Activated CD8-positive, alpha-beta memory T cell treated with anti-CD3 and anti-CD28 coated beads, Interleukin-2, amount 50 U/mL, for 1 hour (primary cell): ENCODE measurements around the gene FAM3B.

ENCODE experiments used
- DNase-seq: peaks from one replicate; pipeline ENCODE4 v3.0.0-alpha.2; 2020; ENCODE audit errors: extremely low read depth

The FAM3B gene

DNA sequence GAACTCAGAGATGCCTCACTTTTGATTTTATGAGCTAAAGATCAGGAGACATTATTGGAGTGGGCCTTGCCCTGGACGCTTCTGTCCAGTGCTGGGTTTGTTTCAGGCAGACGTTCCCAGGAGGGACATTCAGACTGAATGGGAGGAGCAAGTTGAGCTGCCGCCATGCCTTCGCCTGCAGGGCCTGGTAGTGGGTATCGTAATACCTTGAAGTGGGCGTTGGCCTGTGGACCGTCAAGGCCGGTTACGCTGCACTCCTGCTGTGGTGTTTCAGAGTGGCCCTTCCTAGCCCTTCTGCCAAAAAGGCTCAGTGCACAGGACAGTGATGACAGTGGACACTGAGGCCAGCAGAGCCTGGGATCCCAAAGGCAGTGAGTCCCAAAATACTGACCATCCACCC lies 1.6 kb downstream of the FAM3B start:
- DNase-seq = no peak

- DNase-seq = no peak
These were observed 2.7 kb downstream of the FAM3B start for GRCh38 chr21:41319273-41319672.

DNA sequence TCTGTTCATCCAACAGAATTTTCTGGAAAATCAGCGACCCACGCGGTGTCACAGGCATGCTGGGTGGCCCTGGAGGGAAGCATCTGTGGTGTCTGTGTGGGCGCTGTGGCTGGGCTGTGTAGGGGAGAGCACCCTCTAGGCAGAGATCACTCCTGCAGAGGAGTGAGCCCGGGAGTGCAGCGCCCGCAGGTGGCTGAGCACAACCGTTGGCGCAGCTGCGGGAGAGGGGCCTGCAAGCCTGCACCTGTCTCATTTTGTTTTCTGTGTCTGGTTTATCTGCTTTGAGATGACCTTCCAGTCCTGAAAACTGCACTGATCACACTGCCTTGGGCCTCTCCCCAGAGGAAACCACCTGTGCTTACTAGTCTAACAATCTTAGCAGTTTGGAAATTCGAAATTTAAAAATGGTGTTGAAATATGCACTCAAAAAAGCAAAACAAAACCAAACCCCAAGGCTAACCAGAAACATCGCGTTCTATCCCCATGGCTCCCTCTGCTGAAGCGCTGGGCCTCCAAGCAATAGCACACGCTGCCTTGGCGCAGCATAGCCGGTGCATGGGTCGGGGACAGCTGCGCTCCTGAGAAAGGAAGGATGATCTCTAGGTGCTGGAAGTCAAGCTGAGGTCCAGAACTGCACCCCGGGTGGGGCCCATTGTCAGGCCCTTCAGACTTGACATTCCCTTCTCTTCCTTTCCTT lies 4.8 kb downstream of the FAM3B start:
- no peak for DNase-seq

DNA sequence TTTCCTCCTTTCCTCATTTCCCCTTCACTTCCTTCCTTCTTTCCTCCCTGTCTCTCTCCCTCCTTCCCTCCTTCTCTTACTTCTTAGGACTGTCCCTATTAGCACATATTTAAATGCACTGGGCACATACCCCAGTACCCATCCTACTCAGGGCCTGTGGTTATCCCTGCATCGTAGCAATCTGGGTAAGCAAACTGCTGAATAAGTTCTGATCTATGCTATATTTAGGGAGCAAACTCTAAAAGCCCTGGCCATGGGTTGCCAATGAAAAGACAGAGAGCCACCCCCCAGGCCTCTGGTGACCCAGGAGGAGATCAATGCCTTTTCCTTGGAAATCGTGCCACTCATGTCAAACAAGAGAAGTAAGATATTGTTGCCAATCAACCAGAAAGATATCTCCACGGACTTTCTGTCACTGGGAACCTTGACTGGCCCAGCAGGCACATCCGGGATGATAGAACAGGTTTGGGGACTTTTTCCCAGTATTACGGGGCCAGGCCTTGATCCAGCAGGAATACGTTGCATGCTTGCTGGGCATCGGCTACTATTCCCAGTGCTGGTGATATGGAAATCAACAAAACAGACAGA lies 5.4 kb downstream of the FAM3B start:
- DNase-seq = no peak

DNA sequence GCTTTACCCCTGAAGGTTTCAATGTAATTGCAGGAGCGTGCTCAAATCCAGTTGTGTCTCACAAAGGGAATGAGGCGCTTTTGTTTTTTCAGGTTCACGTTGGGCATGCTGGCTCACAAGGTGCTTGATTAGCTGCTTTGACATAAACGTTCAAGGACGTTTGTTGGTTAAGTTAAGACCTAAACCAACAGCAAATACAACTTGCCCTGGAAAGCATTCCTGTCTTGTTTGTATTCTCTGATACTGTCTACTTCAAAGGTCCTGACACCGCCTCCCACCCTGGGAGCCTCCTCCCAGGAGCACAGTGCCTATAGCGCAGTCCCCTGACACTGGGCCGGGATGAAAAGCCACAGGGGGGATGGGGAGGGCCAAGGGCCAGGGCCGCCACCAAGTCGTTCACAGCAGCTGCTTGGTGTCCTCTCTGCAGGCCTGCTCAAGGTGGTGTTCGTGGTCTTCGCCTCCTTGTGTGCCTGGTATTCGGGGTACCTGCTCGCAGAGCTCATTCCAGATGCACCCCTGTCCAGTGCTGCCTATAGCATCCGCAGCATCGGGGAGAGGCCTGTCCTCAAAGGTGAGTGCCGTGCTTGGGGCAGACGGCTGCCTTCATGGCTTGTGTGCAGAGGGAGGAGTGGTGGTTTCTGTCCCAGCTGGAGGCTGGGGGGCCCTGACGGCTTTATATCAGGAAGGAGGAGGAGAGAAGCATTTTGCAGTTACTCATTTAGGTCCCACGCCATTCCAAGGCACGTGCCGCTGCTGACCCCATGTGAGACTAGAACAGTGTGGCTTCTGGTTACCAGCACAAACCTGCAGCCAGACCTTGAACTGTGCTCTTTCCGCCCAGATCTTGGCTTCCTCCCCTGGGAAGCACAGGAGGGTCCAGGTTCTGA lies 6.1 kb downstream of the FAM3B start:
- no peak for DNase-seq

GRCh38 chr21:41325138-41325912 lies 8.7 kb downstream of the FAM3B start:
- no peak for DNase-seq

DNA sequence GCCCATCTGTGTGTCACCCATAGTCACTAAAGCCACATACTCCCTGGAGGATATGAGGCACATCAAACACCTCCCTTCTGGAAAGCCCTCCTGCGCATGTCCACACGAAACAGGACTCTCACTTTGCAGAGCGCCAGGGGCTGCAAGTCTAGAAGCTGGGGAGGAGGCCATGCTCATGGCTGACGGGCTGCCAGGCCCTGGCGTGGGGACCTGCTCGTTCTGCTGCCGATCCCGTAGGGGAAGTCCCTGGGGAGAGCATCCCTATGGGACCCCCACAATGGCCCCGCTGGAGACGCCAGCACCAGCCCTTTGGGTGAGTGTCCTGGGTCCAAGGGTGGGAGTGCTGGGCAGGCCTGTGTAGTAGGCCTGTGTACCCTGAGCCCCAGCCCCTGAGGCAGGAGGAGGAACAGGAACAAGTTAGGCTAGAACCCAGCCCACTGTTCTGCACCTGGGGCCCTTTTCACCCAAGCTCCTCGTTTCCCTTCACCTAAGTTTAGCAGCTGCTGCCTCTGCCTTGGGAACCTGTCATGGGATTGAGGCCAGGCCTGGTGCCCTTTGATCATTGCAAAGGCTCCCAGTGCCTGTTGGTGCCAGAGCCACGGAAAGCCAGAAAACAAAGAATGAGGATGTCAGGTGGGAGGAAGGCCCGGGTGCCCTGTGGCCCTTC lies 9.9 kb downstream of the FAM3B start:
- no peak for DNase-seq

GRCh38 chr21:41327753-41328152 lies 11.2 kb downstream of the FAM3B start:
- no peak for DNase-seq

- DNase-seq = no peak
These were observed 12.3 kb downstream of the FAM3B start for GRCh38 chr21:41328660-41329607.

GRCh38 chr21:41333752-41334151 lies 17.2 kb downstream of the FAM3B start:
- DNase-seq = no peak

- DNase-seq = no peak
These were observed 20.9 kb downstream of the FAM3B start for GRCh38 chr21:41337515-41337914.

GRCh38 chr21:41338455-41338854 lies 21.9 kb downstream of the FAM3B start:
- no peak for DNase-seq

DNA sequence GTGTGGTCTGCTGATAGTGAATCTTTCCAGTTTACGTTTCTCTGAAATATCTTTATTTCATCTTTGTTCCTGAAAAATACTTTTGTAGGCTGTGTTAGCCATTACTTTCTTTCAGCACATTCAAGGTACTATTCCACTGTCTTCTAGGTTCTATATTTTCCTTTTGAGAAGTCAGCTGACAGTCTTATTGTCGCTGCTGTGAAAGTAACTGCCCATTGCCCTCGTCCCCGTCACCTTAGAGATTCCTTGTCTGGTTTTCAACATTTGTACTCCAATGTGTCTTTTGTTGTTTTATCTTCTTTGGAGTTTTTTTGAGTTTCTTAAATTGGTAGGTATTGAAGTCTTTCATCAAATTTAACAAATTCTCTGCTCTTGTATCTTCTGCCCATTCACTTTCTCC lies 25.4 kb downstream of the FAM3B start:
- no peak for DNase-seq

- DNase-seq = no peak
These were observed 27.5 kb downstream of the FAM3B start for GRCh38 chr21:41344146-41344545.

DNA sequence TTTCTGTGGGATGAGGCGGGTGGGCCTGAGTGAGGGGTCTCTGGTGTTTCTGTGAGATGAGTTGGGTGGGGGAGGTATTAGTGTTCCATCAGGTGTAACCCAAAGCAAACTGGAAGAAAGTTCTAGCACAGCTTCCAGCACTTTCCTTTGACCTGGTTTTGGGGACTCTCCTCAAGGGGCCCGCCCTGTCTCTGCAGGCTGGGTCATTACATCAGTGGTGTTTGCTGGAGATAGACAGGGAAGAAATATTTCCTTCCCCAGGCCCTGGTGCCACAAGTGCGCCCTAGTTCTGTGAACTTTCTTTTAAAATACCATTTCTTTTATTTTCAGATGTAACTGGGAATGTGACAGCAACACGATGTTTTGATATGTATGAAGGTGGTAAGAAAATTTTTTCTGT lies 28.8 kb downstream of the FAM3B start:
- no peak for DNase-seq

GRCh38 chr21:41345934-41346685 lies 29.5 kb downstream of the FAM3B start:
- no peak for DNase-seq

DNA sequence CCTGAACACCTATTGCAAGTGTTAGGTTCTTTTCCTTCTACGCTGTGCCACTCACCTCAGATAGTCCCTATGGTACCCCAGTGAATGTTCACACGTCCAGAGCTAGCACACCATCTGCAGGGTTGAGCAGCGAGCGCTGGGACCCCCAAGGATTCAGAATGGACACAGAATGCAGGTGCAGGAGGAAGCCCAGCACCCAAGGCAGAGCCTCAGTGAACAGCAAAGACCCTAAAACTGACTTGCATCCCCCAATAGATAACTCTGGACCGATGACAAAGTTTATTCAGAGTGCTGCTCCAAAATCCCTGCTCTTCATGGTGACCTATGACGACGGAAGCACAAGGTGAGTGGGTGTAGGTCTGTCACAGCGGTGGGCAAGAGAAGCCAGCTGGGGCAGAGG lies 30.2 kb downstream of the FAM3B start:
- DNase-seq = no peak

DNA sequence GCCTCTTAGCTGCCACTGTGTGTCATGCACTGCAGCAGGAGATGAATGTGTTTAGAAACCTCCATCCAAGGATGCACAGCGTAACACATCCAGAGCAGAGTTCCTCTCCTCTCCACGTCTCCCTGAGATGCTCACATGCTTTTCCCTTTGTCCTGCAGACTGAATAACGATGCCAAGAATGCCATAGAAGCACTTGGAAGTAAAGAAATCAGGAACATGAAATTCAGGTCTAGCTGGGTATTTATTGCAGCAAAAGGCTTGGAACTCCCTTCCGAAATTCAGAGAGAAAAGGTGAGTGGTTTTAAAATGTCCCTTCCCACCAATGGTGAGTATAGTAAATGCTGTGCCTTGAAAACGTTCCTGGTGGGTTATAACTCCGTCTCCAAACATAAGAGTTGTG lies 31.8 kb downstream of the FAM3B start:
- no peak for DNase-seq

- DNase-seq = no peak
These were observed 32.5 kb downstream of the FAM3B start for GRCh38 chr21:41349126-41349525.
